ENCODE data around the gene HTT-AS.

The HTT-AS gene

DNA sequence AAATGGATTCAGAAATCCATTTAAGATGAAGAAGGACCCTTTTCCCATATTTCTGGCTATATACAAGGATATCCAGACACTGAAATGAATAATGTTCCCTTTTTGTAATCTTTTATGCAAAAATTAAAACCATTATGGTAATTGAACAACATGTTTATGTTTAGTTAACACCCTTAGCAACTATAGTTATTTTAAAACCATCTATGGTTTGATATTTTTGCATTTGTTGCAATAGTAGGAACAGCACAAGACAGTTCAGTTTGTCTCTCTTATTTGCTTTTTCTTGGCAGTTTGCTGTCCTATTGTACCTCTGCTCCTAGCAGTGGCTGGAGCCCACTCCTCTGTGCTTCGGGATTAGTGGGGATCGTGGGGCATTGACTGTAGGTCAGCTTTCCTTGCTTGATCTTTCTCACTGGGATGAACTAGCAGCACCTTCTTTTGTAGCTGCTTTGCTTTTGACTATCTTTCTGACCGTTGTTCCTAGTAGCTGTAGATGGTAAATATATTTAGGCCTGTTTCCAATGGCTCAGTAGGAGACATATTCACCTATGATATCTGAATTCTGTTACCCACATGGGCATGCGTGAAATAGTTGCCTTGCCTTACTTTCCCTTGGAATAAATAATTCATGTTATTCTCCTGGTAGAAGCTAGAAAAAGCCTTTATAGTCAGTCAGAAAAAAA lies 12.9 kb upstream of the HTT-AS start:
- DNase-seq: no peak

DNA sequence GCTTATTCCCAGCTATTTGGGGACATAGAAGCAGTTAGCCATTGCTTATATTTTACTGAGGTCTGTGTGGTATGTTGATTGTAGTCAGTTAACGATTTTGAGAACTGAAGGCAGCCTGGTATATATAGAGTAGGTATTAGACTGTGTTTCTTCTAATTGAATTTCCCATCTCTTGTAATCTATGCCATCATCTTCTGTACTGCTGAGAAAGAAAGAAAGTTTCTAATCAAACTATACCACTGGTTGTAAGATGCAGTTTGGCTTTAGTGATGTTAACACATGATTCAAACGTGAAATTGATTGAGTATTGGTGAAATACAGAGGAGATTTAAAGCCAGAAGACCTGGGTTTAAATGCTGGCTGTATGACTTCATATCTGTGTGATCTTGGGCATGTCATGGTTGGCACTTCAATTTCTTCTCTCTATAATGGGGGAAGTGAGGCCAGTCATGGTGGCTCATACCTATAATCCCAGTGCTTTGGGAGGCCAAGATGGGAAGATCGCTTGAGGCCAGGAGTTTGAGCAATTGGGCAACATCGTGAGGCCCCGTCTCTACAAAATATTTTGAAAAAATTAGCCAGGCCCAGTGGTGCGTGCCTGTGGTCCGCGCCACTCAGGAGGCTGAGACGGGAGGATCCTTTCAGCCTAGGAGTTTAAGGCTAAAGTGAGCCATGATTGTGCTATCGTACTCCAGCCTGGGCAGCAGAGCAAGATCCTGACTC lies 11.8 kb upstream of the HTT-AS start:
- no peak for DNase-seq

DNA sequence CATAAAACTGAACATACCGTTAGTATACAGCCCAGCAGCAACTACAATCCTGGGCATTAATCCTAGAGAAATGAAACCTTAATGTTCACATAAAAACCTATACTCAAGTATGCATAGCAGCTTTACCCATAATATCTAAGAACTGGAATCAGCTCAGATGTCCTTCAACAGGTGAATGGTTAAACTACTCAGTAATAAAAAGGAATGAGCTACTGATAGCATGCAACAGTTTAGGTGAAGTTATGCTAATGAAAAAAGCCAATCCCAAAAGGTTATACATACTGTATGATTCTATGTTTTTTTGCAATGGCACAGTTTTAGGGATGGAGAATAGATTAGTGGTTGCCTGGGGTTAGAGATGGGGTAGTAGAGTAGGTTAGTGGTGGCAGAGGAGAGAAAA lies 9.4 kb upstream of the HTT-AS start:
- no peak for DNase-seq

DNA sequence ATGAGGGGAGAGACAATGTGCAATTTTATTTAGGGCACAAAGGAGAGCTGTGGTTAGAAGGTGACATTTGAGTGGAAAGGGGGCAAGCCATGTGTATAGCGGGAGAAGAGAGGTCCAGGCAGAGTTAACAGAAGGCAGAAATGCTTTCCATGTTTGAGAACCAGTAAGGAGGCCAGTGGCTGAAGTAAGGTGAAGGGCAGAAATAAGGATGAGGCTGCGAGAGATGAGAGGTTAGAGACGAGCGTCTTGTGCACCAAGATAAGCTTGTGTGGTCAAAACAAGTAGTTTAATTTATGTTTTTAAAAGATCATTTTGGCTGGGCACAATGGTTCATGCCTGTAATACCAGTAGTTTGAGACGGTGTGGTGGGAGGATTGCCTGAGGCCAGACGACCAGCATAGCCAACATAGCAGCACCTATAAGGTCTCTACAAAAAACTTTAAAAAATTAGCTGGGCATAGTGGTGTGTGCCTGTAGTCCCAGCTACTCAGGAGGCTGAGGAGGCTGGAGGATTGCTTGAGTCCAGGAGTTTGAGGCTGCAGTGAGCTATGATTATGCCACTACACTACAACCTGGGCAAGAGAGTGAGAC lies 8.7 kb upstream of the HTT-AS start:
- DNase-seq: no peak

DNA sequence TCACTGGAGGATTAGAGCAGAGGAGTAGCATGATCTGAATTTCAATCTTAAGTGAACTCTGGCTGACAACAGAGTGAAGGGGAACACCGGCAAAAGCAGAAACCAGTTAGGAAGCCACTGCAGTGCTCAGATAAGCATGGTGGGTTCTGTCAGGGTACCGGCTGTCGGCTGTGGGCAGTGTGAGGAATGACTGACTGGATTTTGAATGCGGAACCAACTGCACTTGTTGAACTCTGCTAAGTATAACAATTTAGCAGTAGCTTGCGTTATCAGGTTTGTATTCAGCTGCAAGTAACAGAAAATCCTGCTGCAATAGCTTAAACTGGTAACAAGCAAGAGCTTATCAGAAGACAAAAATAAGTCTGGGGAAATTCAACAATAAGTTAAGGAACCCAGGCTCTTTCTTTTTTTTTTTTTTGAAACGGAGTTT lies 5.4 kb upstream of the HTT-AS start:
- no peak for DNase-seq

DNA sequence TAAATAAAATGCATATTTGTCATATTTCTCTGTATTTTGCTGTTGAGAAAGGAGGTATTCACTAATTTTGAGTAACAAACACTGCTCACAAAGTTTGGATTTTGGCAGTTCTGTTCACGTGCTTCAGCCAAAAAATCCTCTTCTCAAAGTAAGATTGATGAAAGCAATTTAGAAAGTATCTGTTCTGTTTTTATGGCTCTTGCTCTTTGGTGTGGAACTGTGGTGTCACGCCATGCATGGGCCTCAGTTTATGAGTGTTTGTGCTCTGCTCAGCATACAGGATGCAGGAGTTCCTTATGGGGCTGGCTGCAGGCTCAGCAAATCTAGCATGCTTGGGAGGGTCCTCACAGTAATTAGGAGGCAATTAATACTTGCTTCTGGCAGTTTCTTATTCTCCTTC lies 3.5 kb upstream of the HTT-AS start:
- no peak for DNase-seq

DNA sequence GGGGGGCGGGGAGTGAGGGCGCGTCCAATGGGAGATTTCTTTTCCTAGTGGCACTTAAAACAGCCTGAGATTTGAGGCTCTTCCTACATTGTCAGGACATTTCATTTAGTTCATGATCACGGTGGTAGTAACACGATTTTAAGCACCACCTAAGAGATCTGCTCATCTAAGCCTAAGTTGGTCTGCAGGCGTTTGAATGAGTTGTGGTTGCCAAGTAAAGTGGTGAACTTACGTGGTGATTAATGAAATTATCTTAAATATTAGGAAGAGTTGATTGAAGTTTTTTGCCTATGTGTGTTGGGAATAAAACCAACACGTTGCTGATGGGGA lies 1.3 kb upstream of the HTT-AS start:
- peak in 1 of 3 experiments; percentile 54 for DNase-seq

DNA sequence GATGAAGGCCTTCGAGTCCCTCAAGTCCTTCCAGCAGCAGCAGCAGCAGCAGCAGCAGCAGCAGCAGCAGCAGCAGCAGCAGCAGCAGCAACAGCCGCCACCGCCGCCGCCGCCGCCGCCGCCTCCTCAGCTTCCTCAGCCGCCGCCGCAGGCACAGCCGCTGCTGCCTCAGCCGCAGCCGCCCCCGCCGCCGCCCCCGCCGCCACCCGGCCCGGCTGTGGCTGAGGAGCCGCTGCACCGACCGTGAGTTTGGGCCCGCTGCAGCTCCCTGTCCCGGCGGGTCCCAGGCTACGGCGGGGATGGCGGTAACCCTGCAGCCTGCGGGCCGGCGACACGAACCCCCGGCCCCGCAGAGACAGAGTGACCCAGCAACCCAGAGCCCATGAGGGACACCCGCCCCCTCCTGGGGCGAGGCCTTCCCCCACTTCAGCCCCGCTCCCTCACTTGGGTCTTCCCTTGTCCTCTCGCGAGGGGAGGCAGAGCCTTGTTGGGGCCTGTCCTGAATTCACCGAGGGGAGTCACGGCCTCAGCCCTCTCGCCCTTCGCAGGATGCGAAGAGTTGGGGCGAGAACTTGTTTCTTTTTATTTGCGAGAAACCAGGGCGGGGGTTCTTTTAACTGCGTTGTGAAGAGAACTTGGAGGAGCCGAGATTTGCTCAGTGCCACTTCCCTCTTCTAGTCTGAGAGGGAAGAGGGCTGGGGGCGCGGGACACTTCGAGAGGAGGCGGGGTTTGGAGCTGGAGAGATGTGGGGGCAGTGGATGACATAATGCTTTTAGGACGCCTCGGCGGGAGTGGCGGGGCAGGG lies 711 bp upstream of the HTT-AS start:
- peak; percentile 58 to 76 (median 68) for DNase-seq

DNA sequence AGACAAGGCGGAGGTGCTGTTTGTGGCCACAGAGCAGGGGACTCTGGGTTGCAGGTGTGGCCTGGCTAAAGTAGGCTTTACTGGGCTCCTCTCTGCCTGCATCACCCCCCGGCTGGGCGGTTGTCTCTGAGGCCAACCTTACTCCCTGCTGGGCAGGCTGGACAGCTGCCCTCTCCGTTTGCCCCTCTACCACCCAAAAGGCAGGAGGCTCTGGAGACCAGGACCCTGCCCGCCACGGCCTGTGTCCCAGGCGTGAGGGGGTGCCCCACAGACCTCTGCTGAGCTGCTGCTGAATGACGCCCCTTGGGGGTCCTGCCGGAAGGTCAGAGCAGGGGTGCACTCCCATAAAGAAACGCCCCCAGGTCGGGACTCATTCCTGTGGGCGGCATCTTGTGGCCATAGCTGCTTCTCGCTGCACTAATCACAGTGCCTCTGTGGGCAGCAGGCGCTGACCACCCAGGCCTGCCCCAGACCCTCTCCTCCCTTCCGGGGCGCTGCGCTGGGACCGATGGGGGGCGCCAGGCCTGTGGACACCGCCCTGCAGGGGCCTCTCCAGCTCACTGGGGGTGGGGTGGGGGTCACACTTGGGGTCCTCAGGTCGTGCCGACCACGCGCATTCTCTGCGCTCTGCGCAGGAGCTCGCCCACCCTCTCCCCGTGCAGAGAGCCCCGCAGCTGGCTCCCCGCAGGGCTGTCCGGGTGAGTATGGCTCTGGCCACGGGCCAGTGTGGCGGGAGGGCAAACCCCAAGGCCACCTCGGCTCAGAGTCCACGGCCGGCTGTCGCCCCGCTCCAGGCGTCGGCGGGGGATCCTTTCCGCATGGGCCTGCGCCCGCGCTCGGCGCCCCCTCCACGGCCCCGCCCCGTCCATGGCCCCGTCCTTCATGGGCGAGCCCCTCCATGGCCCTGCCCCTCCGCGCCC lies 920 bp downstream of the HTT-AS start:
- DNase-seq: peak in 2 of 3 experiments; percentile 36 to 37

DNA sequence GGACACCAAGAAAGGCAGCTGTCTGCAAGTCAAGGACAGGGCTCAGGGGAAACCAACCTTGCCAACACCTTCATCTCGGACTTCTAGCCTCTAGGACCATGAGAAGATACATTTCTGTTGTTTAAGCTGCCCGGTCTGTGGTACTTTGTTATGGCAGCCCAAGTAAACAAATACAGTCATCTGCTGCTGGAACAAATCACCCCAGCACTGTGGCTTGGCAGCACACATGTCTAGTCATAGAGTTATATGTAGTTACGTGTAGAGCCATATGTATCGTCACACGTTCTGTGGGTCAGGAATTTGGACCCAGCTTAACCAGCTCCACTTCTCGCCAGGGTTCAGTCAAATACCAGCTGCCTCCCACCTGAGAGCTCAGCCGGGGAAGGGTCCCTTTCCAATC lies 2.5 kb downstream of the HTT-AS start:
- DNase-seq: no peak

DNA sequence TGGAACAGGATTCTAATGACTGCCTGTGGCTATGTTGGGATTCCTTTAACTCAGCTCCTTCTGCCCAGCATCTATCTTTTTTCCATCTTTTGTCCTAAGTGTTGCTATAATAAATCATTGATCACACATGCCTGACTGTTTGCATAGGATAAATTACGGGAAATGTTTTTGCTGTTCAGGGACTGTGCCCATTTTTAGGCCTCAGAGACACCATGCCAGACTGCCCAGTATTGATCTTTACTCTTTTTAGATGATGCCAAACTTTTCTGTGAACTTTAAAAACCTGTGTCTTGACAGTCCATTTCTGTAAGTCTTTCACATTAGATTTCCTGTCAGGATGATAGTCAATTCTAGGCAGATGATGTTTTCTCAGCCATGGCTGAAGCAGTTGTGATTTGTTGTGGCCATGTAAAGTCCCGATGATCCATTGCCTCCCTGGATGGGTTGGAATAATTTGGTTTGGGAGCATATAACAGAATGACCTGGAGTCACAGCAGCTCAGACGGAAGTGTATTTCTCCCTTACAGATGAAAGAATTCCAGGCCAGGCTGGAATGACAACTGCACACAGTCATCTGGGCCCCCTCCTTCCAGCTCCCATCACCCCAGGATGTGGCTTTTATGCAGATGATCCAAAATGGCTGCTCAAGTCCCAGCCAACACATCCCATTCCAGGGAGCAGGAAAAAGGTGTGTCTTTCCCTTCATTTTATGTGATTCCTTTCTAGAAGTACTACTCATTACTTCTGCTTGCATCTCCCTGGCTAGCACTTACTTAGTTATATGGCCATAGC lies 3.4 kb downstream of the HTT-AS start:
- DNase-seq: no peak

DNA sequence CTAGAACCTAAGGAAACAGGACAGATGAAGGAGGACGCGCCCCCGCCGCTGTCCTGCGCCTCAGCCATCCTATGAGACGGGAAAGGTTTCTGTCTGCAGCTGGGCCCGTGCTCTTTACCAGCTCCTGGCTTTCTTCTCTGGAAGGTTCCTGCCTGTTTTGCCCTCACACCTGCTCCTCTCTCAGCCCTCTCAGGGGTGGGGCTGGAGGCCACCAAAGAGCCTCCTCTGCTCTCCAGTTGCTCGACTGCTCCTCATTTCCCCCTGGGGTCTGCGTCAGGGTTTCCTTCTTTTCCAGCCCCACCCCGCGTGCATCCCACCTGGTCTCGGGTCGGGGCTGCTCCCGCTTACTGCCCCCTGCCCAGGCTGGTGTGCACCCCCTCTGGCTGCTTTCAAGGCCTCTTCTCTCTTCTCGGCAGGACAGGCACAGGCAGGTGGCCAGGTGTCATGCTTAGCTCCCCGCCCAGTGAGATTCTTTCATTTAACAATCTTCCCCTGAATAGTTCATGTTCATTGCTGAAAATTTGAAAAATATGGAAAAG lies 4.6 kb downstream of the HTT-AS start:
- DNase-seq: peak in 1 of 3 experiments; percentile 19

DNA sequence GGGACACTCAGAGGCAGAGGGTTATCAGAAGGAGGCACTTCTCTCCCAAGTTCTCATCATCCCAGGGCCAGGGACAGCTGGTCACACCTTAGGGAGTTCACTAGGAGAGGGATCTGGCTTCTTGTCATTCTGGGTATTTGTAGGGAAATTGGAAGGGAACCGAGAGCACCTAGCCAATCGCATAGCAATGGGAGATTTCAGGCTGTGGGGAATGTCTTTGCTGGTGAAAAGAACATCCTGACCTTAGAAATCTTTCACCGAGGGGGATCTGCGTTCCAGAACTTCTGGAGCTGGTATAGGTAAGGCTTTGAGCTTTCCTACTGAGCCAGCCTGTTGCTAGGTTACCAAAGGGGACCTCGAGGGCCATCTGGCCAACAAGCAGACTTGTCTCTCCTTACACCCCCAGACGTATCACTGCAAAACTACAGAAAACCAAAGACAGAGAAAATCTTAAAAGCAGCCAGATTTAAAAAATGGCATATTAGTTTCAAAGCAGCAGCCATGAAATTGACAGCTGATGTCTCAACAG lies 6.8 kb downstream of the HTT-AS start:
- no peak for DNase-seq

DNA sequence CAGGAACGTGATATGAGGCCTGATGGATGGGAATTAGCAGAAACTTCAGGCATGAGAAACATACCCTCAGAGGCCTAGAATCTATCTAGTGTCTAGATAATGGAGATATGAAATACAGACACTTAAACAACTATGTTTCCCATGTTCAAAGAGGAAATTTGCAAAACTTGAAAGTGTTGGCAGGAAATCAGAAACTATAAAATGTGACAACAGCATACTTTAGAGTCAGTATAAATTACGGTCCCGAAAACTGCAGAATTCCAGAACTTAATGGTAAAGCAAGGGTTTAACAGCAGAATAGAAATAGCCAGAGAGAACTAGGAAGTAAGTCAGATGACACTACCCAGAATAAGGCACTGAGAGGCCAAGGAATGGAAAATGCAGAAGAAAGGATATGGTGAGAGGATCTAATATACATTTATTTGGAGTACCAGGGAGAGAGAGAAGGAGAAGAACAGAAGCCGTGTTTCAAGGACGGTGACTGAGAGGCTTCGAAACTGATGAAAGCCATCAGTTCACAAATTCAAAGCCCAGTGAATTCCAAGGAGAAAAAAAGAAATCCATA lies 7.4 kb downstream of the HTT-AS start:
- DNase-seq: no peak

DNA sequence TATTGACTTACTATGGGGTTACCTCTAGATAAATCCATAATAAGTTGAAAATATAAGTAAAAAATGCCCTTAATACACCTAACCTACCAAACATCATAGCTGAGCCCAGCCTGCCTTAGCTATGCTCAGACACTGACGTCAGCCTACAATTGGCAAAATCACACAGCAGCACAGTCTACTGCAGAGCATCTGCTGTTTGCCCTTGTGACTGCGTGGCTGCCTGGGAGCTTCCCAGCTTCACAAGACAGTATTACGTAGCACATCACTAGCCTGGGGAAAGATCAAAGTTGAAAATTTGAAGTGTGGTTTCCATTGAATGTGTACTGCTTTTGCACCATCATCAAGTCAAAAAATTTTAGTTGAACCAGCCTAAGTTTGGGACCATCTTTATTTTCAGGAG lies 8.8 kb downstream of the HTT-AS start:
- DNase-seq: no peak

DNA sequence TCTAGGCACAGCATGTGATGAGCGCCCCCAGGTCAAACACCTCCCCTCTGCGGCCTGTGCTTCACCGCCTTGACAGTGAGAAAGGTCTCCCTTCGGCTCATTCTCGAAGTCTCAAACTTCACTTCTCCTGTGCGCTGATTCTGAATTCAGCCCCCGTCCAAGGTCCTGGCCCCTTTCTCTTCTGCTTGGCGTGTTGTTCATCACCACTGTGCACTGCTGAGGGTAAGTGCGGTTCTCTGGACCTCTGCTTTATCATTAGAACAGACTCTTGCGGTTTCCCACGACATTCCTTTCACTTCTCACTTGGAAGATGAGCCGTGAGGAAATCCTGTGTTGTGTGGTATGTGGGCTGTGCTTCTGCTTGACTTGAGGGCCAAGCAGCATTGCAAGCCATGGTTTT lies 11.9 kb downstream of the HTT-AS start:
- no peak for DNase-seq

DNA sequence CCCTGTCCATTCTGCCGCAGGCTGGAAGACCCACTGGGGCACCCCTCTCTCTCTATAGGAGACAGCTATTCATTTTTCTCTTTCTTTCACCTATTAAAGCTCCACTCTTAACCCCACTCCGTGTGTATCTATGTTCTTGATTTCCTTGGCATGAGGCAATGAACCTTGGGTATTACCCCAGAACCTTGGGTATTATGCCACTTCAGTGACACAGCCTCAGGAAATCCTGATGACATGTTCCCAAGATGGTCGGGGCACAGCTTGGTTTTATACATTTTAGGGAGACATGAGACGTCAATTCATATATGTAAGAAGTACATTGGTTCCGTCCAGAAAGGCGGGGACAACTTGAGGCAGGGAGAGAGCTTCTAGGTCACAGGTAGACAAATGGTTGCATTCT lies 13.4 kb downstream of the HTT-AS start:
- no peak for DNase-seq

DNA sequence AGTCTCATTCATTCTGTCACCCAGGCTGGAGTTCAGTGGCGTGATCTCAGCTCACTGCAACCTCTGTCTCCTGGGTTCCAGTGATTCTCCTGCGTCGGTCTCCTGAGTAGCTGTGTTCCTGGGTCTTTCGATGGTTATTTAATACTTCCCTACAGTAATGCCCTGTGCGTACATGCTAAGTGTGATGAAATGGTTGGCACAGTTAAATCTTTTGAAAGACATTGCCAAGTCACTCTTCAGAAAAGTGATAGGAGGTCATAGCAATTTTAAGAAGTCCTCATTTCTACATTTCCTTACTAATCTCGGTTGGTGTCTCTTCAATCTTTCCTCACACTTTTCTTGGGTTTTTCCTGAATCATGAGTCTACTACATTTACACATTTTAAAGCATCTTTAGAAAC lies 14.4 kb downstream of the HTT-AS start:
- no peak for DNase-seq

DNA sequence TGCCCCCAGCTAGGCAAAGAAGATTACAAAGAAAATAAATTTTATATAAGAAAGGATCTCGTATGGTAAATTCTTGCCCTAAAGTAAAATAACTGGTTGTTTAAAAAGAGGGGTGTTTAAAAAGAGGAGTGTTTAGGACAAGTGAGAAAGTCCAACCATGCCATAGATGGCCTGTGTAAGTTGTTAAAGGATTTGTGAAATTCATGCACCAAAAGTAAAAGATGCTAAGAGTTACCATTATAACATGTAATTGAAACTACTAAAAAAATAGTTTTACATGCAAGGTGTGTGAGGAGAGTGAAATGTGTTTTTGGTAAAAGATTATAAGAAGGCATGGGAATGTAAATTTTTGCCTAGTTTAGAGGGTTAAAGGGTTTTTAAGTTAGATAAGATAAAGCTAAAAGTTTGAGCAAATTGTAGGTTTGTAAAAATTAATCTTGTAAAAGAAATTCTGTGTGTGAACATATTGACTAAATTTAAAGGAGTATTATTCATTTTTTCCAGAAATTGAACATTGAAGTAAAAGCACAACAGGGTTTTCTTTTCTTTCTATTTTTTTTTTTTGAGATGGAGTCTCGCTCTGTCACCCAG lies 20.1 kb downstream of the HTT-AS start:
- no peak for DNase-seq
